Measurements from ENCODE around the gene GPNMB. TPM values are rescaled to one million over a fixed set of nuclear protein-coding genes. Genes with fewer than 3 reads are reported as not detected.

GPNMB gene
- total RNA-seq, 1 experiment from 2014 or later, result 1.2 TPM

DNA sequence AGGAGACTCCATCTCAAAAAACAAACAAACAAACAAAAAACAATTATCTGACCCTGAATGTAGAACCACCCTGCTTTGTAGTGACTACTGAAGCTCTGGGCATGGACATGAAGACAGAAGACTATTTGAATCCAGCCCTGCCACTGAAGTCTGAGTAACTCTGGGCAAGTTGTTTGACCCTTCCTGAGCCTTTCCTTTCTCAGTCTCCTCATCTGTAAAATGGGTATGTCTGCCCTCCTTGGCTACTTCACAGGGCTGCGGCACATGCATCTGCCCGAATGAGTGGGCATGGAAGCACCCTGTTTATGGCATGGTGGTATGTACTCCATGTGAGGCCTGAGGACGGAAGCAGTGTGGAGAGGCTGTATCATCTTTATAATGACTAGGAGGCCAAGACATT lies 30.4 kb downstream of the GPNMB start:
- H3K18ac ChIP-seq (ENCODE audit: insufficient read length, low read depth, low read length), result no peak overlapping the region
- H3K9me3 ChIP-seq (ENCODE audit: control insufficient read depth, low read depth, low read length), result no peaks in the 10 kb centered on the region
- H2AFZ ChIP-seq (ENCODE audit: low read length), result no peak overlapping the region
- H4K91ac ChIP-seq (ENCODE audit: insufficient read length, low read depth, low read length), result no peak overlapping the region
- Mint-ChIP-seq H3K4me3 (no peak overlapping the region), H3K36me3 (ENCODE audit: insufficient read depth in 1 of 3, low read depth in 3 of 3) (no peaks in the 10 kb centered on the region), H3K4me1 (peaks cover 6 to 8% of the 10 kb centered on the region in 2 experiments), H3K9me3 (no peaks in the 10 kb centered on the region), H3K27ac (no peak overlapping the region), H3K27me3 (ENCODE audit: low read depth) (peaks cover 4% of the 10 kb centered on the region)
- no peak overlapping the region for H3K56ac ChIP-seq (ENCODE audit: insufficient read length, low read depth, low read length)
- no peak overlapping the region for H2BK20ac ChIP-seq (ENCODE audit: low read depth, low read length, poor library complexity, severe bottlenecking)
- no peaks in the 10 kb centered on the region for H4K20me1 ChIP-seq (ENCODE audit: control insufficient read depth, insufficient read depth, insufficient read length)
- no peak overlapping the region for H3K4ac ChIP-seq (ENCODE audit: low read depth, low read length)
- H2BK120ac ChIP-seq (ENCODE audit: low read depth, low read length, poor library complexity, severe bottlenecking), result no peak overlapping the region
- no peak overlapping the region for H2BK12ac ChIP-seq (ENCODE audit: insufficient read length, low read depth, low read length)
- H3K23ac ChIP-seq (ENCODE audit: insufficient read length, low read depth, low read length), result no peak overlapping the region
- H3K23me2 ChIP-seq (ENCODE audit: insufficient read length, low read depth, low read length, poor library complexity, severe bottlenecking), result no peaks in the 10 kb centered on the region
- DNase-seq, result no peak
- no peak overlapping the region for H2AK5ac ChIP-seq (ENCODE audit: insufficient read length, low read length)
- H4K8ac ChIP-seq (replicated peaks; ENCODE audit: insufficient read length, low read depth, low read length), result no peak overlapping the region
- no peak overlapping the region for H2BK15ac ChIP-seq (ENCODE audit: low read depth, low read length)
- H3K27me3 ChIP-seq (ENCODE audit: insufficient read depth, low read length), result no peaks in the 10 kb centered on the region
- no peaks in the 10 kb centered on the region for H3K79me2 ChIP-seq (ENCODE audit: insufficient read depth, low read length)
- H4K5ac ChIP-seq (ENCODE audit: insufficient read length, low read depth, low read length), result no peak overlapping the region
- H3K14ac ChIP-seq (ENCODE audit: insufficient read depth, low read length), result no peak overlapping the region
- H3K27ac ChIP-seq (ENCODE audit: insufficient read length, low read depth, low read length), result no peak overlapping the region
- WGBS (ENCODE audit: extremely low coverage, insufficient read length, low lambda C conversion rate), result no CpG with 5 or more reads among the region's 3 CpGs
- no peaks in the 10 kb centered on the region for H3K4me1 ChIP-seq (ENCODE audit: insufficient read depth, low read length)
- TF ChIP-seq, protein P1, sequence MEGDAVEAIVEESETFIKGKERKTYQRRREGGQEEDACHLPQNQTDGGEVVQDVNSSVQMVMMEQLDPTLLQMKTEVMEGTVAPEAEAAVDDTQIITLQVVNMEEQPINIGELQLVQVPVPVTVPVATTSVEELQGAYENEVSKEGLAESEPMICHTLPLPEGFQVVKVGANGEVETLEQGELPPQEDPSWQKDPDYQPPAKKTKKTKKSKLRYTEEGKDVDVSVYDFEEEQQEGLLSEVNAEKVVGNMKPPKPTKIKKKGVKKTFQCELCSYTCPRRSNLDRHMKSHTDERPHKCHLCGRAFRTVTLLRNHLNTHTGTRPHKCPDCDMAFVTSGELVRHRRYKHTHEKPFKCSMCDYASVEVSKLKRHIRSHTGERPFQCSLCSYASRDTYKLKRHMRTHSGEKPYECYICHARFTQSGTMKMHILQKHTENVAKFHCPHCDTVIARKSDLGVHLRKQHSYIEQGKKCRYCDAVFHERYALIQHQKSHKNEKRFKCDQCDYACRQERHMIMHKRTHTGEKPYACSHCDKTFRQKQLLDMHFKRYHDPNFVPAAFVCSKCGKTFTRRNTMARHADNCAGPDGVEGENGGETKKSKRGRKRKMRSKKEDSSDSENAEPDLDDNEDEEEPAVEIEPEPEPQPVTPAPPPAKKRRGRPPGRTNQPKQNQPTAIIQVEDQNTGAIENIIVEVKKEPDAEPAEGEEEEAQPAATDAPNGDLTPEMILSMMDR (conservative IDR thresholded peaks at IDR 0.05), result no peak
- H3K4me2 ChIP-seq (ENCODE audit: insufficient read depth, insufficient read length, low read length), result no peak overlapping the region
- no peak overlapping the region for H3T11ph ChIP-seq (ENCODE audit: low read length)
- no peak overlapping the region for H2BK5ac ChIP-seq (ENCODE audit: insufficient read length, low read length)
- no peaks in the 10 kb centered on the region for H3K79me1 ChIP-seq (ENCODE audit: insufficient read depth, low read depth, low read length, poor library complexity, severe bottlenecking)
- H3K9ac ChIP-seq (ENCODE audit: extremely low read depth, insufficient read length, low read length), result no peak overlapping the region
